ENCODE data around the gene KCTD12. TPM values are rescaled to one million over a fixed set of nuclear protein-coding genes. Genes with fewer than 3 reads are reported as not detected.

KCTD12 gene
- total and polyA plus RNA-seq, 2 donors: 59.7 to 383 TPM

- Histone ChIP-seq H3K4me3 (ENCODE audit: low read depth, low read length) (no peak overlapping the region), H3K27ac (ENCODE audit: low read depth) (no peak overlapping the region), H3K4me1 (ENCODE audit: insufficient read depth) (no peaks in the 10 kb centered on the region), H3K36me3 (ENCODE audit: insufficient read depth) (no peaks in the 10 kb centered on the region)
- DNase-seq (ENCODE audit: extremely low spot score): no peak
- 52% methylated on average over 8 of the region's 8 CpGs for WGBS
These were observed 52.7 kb downstream of the KCTD12 start for GRCh38 chr13:76833441-76833954.

GRCh38 chr13:76832258-76832988 lies 53.8 kb downstream of the KCTD12 start:
- Histone ChIP-seq H3K27ac (ENCODE audit: low read depth) (no peak overlapping the region), H3K4me3 (ENCODE audit: low read depth, low read length) (no peak overlapping the region), H3K36me3 (ENCODE audit: insufficient read depth) (no peaks in the 10 kb centered on the region), H3K4me1 (ENCODE audit: insufficient read depth) (no peaks in the 10 kb centered on the region)
- no peak for DNase-seq (ENCODE audit: extremely low spot score)
- 75% methylated on average over 7 of the region's 7 CpGs for WGBS

GRCh38 chr13:76830805-76831204 lies 55.4 kb downstream of the KCTD12 start:
- whole genome bisulfite sequencing: 97% methylated on average over 10 of the region's 10 CpGs
- H3K27ac ChIP-seq (ENCODE audit: low read depth): no peak overlapping the region

More at GRCh38 chr13:76830805-76831204, 55.4 kb downstream of the KCTD12 start:
- H3K4me1 ChIP-seq (ENCODE audit: insufficient read depth): no peaks in the 10 kb centered on the region
- no peak overlapping the region for H3K4me3 ChIP-seq (ENCODE audit: low read depth, low read length)
- H3K36me3 ChIP-seq (ENCODE audit: insufficient read depth): no peaks in the 10 kb centered on the region
- no peak for DNase-seq (ENCODE audit: extremely low spot score)

Other genes with a start within 250 kb of the KCTD12 start
- gene ACOD1, start 62.1 kb upstream of the KCTD12 start, total RNA-seq: not detected
- not detected for gene ACOD1, start 62.1 kb upstream of the KCTD12 start, polyA plus RNA-seq
- 43.7 TPM for gene CLN5, start 105.7 kb upstream of the KCTD12 start, total RNA-seq
- gene CLN5, start 105.7 kb upstream of the KCTD12 start, polyA plus RNA-seq: 24.7 TPM
- 122 TPM for gene FBXL3, start 140.8 kb upstream of the KCTD12 start, total RNA-seq
- gene FBXL3, start 140.8 kb upstream of the KCTD12 start, polyA plus RNA-seq: 33.0 TPM

All from urinary bladder (tissue), 4 donors.